HG03103 (cell line): Measurements from ENCODE around the gene TMEM135.
"Not testable (repeated sequence)": the region's sequence is repeated elsewhere in the genome, so short reads cannot be mapped to it uniquely, and the experiment has no call there.

ENCODE experiments used
- ATAC-seq: cut with Tn5 transposase; IDR thresholded peaks from one replicate; pipeline ENCODE4 v1.9.1; 2021; ENCODE audit warnings: low read depth; ENCODE audit not compliant: unreplicated experiment

The TMEM135 gene

GRCh38 chr11:87187076-87187475, 149.3 kb downstream of the TMEM135 start:
- no peak for ATAC-seq

GRCh38 chr11:87187930-87188329, 150.2 kb downstream of the TMEM135 start:
- ATAC-seq: no peak

- not testable (repeated sequence) for ATAC-seq
Observed at GRCh38 chr11:87188396-87188795, 150.7 kb downstream of the TMEM135 start.

- ATAC-seq: not testable (repeated sequence)
Observed at GRCh38 chr11:87188921-87189320, 151.2 kb downstream of the TMEM135 start.

- no peak for ATAC-seq
Observed at GRCh38 chr11:87190071-87190470, 152.3 kb downstream of the TMEM135 start.

GRCh38 chr11:87193756-87194470, 156.2 kb downstream of the TMEM135 start:
- no peak for ATAC-seq

- no peak for ATAC-seq
Observed at GRCh38 chr11:87194985-87195820, 157.5 kb downstream of the TMEM135 start.

GRCh38 chr11:87198266-87198881, 160.6 kb downstream of the TMEM135 start:
- ATAC-seq: no peak

- ATAC-seq: no peak
Observed at GRCh38 chr11:87201376-87201775, 163.6 kb downstream of the TMEM135 start.

- no peak for ATAC-seq
Observed at GRCh38 chr11:87203907-87204602, 166.3 kb downstream of the TMEM135 start.

- ATAC-seq: no peak
Observed at GRCh38 chr11:87212891-87213290, 175.2 kb downstream of the TMEM135 start.

GRCh38 chr11:87213444-87213843, 175.7 kb downstream of the TMEM135 start:
- ATAC-seq: peak; percentile 45

GRCh38 chr11:87215236-87215635, 177.5 kb downstream of the TMEM135 start:
- ATAC-seq: no peak

GRCh38 chr11:87219266-87219665, 181.5 kb downstream of the TMEM135 start:
- ATAC-seq: no peak

- no peak for ATAC-seq
Observed at GRCh38 chr11:87223816-87224215, 186.1 kb downstream of the TMEM135 start.

GRCh38 chr11:87224486-87224885, 186.8 kb downstream of the TMEM135 start:
- no peak for ATAC-seq

GRCh38 chr11:87228820-87229219, 191.1 kb downstream of the TMEM135 start:
- no peak for ATAC-seq

GRCh38 chr11:87230995-87231394, 193.3 kb downstream of the TMEM135 start:
- no peak for ATAC-seq

- no peak for ATAC-seq
Observed at GRCh38 chr11:87232320-87232719, 194.6 kb downstream of the TMEM135 start.

- no peak for ATAC-seq
Observed at GRCh38 chr11:87235366-87235765, 197.6 kb downstream of the TMEM135 start.

GRCh38 chr11:87236368-87236767, 198.6 kb downstream of the TMEM135 start:
- no peak for ATAC-seq
